ENCODE measurements around the gene REM2.

The REM2 gene

GRCh38 chr14:22883173-22883976 is at the start of gene REM2:
TSS of gene REM2 (plus strand) at chr14:22883222. CDS start at chr14:22883288, 66 bp downstream.
- no peak for DNase-seq

GRCh38 chr14:22835505-22835904 is 47.5 kb upstream of the REM2 start:
- no peak for DNase-seq

DNA sequence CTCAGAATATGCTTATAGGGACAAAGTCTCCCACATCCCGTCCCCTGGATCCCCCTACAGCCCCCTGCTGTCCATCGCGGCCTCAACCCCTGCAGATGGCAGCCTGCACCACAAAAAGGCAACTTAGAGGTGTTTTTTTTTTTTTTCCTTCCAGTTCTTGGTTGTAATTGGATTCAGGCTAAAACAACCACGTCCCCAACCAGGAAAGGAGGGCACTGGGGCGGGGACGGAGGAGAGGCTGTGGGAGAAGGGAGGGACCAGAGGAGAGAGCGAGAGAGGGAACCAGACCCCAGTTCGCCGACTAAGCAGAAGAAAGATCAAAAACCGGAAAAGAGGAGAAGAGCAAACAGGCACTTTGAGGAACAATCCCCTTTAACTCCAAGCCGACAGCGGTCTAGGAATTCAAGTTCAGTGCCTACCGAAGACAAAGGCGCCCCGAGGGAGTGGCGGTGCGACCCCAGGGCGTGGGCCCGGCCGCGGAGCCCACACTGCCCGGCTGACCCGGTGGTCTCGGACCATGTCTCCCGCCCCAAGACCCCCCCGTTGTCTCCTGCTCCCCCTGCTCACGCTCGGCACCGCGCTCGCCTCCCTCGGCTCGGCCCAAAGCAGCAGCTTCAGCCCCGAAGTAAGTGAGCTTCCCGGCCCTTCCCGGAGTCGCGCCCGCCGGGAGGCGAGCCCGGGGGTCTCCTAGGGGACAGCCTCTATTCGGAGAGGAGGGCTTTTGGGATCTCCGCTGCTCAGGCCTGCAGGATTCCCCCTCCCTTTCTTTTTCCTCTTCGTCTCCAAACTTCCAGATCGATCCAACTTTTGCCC is 46.5 kb upstream of the REM2 start, which contains the start of gene MMP14:
Gene MMP14, plus strand, starts transcription at position 285 of the 813 bp plus-strand sequence. Its CDS starts 233 bp downstream, at position 518.
- no peak for DNase-seq

DNA sequence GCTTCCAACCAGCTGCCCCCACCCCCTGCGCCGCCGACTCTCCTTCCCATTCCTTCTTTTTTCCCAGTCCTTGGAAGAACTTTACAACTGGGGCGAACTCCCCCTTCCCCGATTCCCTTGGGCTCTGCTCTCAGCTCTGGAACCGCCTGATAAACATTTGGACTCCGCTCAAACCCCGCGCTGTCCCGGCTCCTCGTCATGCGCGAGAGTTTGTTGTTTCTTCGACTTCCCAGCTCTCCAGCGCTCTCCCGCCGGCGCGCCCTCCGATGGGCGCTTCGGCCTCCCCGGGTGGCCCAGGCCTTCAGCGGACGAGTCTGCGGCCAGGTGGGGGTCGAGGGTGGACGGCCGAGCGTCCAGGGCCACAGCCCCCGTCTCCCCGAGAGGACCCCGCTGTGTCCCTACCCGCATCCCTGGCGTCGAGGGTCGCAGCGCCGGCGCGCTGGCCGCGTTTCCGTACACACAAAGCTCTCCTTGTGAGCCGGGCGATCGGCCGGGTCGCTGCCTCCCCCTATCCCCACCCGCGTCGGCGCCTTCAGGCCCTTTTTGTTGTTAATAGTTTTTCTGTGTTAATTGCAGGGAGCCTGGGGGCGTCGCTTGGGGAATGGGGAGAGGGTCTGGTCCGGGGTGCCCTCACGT is 45.8 kb upstream of the REM2 start:
- no peak for DNase-seq

- no peak for DNase-seq
Observed at GRCh38 chr14:22837750-22838538, 45.1 kb upstream of the REM2 start.

DNA sequence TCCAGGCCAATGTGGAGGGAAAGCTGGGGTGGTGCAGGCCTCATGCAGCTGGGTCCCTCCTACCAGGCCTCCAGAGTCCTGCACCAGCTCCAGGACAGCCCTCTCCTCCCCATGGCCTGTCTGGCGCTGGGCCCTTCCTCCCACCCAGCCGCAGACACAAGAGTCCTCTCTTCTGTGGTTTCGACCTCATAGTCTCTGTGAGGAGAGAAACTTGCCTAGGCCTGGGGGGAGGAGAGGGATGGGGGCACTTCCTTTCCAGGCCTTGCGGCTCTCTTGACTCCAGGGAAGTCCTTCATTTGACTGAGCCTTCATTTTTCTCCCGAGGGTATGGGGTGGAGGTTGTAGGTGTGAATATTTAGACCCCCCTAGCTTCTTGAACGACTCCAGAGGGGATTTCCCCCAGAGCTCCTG is 44.4 kb upstream of the REM2 start:
- DNase-seq: no peak

- DNase-seq: no peak
Observed at GRCh38 chr14:22839159-22839779, 43.8 kb upstream of the REM2 start.

- DNase-seq: no peak
Observed at GRCh38 chr14:22841311-22841710, 41.7 kb upstream of the REM2 start.

DNA sequence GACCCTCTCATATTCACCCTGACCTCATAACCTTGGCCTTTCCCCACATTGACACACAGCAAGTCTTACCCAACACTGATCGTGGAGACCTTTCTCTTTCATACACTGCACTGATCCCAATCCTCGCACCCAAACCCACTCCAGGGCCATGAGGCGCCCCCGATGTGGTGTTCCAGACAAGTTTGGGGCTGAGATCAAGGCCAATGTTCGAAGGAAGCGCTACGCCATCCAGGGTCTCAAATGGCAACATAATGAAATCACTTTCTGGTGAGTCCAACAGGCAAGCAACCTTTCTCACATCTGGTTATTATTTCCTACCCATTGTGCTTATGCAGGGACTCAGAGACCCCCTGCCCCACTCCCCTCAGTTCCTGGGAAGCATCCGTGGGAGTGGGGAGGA is 41.3 kb upstream of the REM2 start:
- DNase-seq: no peak

DNA sequence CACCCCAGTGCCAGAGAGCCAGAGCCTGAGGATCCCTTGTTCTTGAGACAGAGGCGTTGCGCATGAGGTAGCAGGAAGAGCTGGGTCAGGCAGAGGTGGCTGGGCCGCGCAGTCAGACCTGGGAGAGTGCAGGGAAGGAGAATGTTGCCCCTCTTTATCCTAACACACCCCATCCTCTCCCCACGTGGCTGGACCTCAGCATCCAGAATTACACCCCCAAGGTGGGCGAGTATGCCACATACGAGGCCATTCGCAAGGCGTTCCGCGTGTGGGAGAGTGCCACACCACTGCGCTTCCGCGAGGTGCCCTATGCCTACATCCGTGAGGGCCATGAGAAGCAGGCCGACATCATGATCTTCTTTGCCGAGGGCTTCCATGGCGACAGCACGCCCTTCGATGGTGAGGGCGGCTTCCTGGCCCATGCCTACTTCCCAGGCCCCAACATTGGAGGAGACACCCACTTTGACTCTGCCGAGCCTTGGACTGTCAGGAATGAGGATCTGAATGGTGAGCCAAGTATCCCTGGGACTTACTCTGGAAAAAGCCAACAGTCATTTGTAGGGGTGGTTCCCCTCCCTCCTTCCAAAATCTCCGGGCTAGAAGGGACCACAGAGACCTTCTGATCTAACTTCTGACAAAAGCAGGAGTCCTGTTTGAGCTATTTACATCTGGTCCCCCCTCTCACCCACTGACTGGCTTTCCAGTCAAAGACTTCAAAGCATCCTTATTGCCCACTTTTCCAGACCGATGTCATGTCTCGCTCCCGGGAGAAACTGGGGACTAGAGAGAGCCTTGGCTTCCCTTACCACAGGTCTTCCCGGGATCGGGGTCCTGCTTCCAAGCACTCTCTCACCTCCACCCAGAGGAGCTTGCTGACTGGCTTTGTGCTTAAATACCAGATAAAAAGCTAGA is 40.6 kb upstream of the REM2 start:
- DNase-seq: no peak

DNA sequence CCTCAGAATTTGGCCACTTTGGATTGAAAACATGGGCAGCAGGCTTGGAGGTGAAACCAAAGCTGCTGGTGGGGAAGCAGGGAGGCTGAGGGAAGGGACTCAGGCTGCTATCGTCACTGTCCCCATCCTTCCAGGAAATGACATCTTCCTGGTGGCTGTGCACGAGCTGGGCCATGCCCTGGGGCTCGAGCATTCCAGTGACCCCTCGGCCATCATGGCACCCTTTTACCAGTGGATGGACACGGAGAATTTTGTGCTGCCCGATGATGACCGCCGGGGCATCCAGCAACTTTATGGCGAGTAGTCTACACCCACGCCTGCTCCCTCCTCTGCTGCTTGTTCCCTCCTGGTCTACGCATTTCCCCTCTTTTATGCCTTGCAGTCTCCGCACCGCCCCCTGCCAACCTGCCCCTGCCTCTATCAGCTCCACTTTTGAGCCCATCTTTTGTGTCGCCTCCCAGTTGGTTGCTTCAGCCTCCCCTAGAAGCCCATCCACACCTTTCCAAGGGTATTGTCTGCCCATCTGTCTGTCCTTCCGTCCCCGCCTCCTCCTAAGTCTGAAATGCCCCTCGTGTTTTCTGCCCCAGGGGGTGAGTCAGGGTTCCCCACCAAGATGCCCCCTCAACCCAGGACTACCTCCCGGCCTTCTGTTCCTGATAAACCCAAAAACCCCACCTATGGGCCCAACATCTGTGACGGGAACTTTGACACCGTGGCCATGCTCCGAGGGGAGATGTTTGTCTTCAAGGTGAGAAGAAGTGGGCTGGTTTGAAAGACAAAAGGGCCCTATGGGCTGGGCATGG is 39.7 kb upstream of the REM2 start:
- DNase-seq: no peak

GRCh38 chr14:22844221-22845102 is 38.6 kb upstream of the REM2 start:
- DNase-seq: no peak

- no peak for DNase-seq
Observed at GRCh38 chr14:22845103-22845394, 38.0 kb upstream of the REM2 start.

- no peak for DNase-seq
Observed at GRCh38 chr14:22845821-22846625, 37.0 kb upstream of the REM2 start.

DNA sequence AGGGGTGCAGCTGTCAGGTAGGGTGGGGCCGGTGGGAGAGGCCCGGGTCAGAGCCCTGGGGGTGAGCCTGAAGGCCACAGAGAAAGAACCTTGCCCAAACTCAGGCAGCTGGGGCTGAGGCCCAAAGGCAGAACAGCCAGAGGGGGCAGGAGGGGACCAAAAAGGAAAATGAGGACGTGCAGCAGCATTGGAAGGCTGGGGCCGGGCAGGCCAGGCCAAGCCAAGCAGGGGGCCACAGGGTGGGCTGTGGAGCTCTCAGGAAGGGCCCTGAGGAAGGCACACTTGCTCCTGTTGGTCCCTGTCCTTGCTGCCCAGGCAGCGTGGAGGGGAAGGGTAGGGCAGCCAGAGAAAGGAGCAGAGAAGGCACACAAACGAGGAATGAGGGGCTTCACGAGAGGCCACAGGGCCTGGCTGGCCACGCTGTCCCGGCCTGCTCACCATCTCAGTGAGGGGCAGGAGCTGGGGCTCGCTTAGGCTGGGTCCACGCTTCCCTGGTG is 36.2 kb upstream of the REM2 start:
- no peak for DNase-seq

- DNase-seq: no peak
Observed at GRCh38 chr14:22847661-22848341, 35.2 kb upstream of the REM2 start.

- no peak for DNase-seq
Observed at GRCh38 chr14:22848351-22849164, 34.5 kb upstream of the REM2 start.
